Left ventricle myocardium inferior (tissue), 1 donor: ENCODE results near the gene PIAS1. TPM values are rescaled to one million over a fixed set of nuclear protein-coding genes. Genes with fewer than 3 reads are reported as not detected.
A peak's percentile ranks its signal among the peaks of the same experiment; 100 is the strongest.

Source experiments
- DNase-seq: peaks from one replicate; pipeline ENCODE4 v3.0.0-alpha.2; 2020
- H3K27ac ChIP-seq: fragments of 200-600 bp; replicated peaks from 2 replicates; pipeline ENCODE4 v1.8.0; 2021
- H3K27me3 ChIP-seq: fragments of 200-600 bp; 2 replicates; pipeline ENCODE4 v1.8.0; 2021; ENCODE audit warnings: low read depth
- H3K36me3 ChIP-seq: fragments of 200-600 bp; 2 replicates; pipeline ENCODE4 v1.8.0; 2021
- H3K4me1 ChIP-seq: fragments of 200-600 bp; 2 replicates; pipeline ENCODE4 v1.8.0; 2021
- H3K4me3 ChIP-seq: fragments of 200-600 bp; 2 replicates; pipeline ENCODE4 v1.8.0; 2021; ENCODE audit warnings: mild to moderate bottlenecking, moderate library complexity
- H3K9me3 ChIP-seq: fragments of 200-600 bp; replicated peaks from 2 replicates; pipeline ENCODE4 v1.8.0; 2021
- intact Hi-C: fragments of 100-400 bp; cut with micrococcal nuclease; formaldehyde crosslinking; loops from one replicate; pipeline ENCODE4 v1.11.0; 2022
- total RNA-seq: library from RNA; stranded (reverse); fragmentation: NEBNext Ultra II Directional; extraction: Animal tissue kit (Norgen Biotek cat#: 25700); gene quantifications from one replicate; pipeline ENCODE4 v1.2.1, GENCODE V29; 2021
- TF ChIP-seq, protein P1 (sequence below): fragments of 200-600 bp; IDR thresholded peaks from 2 replicates; pipeline ENCODE4 v1.8.0; 2021; ENCODE audit warnings: antibody characterized with exemption, mild to moderate bottlenecking, borderline replicate concordance
- donor health status: DM: no; HTN: yes; CAD: no; lungs with severe emphysema.

PIAS1 gene
- total RNA-seq, 1 donor from 2014 or later = 29.9 TPM

DNA sequence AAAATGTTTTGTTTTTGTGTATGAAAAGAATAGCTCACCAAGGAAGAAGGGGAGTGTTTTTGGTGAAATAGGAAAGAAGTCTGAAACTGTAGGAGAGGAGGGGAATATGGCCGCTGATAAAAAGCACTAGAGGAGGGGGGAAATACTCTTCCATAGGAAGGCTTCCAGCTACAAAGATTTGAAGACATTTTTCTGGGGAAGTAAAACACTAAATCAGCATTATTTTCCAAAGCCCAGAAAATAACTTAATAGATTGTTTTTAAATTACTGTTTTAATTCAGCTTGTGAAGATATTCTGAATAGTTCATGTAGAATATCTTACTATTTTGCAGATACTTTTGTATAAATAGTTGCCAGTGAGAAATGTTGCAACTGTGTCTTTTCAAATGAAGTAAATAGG, 96.1 kb downstream of the PIAS1 start:
- H3K4me3 ChIP-seq = no peak overlapping the region
- H3K36me3 ChIP-seq = peaks cover 33% of the 10 kb centered on the region
- TF ChIP-seq, protein P1, sequence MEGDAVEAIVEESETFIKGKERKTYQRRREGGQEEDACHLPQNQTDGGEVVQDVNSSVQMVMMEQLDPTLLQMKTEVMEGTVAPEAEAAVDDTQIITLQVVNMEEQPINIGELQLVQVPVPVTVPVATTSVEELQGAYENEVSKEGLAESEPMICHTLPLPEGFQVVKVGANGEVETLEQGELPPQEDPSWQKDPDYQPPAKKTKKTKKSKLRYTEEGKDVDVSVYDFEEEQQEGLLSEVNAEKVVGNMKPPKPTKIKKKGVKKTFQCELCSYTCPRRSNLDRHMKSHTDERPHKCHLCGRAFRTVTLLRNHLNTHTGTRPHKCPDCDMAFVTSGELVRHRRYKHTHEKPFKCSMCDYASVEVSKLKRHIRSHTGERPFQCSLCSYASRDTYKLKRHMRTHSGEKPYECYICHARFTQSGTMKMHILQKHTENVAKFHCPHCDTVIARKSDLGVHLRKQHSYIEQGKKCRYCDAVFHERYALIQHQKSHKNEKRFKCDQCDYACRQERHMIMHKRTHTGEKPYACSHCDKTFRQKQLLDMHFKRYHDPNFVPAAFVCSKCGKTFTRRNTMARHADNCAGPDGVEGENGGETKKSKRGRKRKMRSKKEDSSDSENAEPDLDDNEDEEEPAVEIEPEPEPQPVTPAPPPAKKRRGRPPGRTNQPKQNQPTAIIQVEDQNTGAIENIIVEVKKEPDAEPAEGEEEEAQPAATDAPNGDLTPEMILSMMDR = no peak
- intact Hi-C loops = no loop called here
- no peaks in the 10 kb centered on the region for H3K27me3 ChIP-seq
- no peak for DNase-seq
- H3K9me3 ChIP-seq = no peaks in the 10 kb centered on the region
- H3K4me1 ChIP-seq = peaks cover 11% of the 10 kb centered on the region
- no peak overlapping the region for H3K27ac ChIP-seq

DNA sequence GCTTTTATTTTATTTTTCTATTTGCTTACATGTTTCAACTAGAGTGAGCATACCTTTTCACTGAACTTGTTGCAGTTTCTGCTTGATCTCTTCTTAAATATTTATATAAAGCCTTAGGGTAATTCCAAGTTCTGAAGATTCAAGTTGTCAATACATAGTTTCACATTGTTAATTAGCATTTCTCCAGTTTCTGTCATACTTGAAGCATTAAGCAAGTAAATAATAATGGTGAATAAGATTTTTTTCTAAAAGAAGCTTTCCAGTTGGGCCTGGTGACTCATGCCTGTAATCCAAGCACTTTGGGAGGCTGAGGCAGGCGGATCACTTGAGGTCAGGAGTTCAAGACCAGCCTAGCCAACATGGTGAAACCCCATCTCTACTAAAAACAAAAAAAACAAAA, 97.2 kb downstream of the PIAS1 start:
- no peak overlapping the region for H3K27ac ChIP-seq
- H3K9me3 ChIP-seq = no peaks in the 10 kb centered on the region
- peaks cover 27% of the 10 kb centered on the region for H3K36me3 ChIP-seq
- H3K4me3 ChIP-seq = no peak overlapping the region
- TF ChIP-seq, protein P1 = no peak
- H3K27me3 ChIP-seq = no peaks in the 10 kb centered on the region
- no peak for DNase-seq
- H3K4me1 ChIP-seq = peaks cover 11% of the 10 kb centered on the region
- intact Hi-C loops = no loop called here

- Histone ChIP-seq H3K9me3 (no peaks in the 10 kb centered on the region), H3K4me3 (no peak overlapping the region), H3K27me3 (no peaks in the 10 kb centered on the region), H3K27ac (no peak overlapping the region), H3K4me1 (peaks cover 11% of the 10 kb centered on the region), H3K36me3 (peaks cover 16% of the 10 kb centered on the region)
- intact Hi-C loops = no loop called here
- no peak for DNase-seq
- TF ChIP-seq, protein P1 = no peak
Observed at GRCh38 chr15:68152342-68152741, 98.2 kb downstream of the PIAS1 start.

- TF ChIP-seq, protein P1 = peak; percentile 85
- DNase-seq = no peak
- peaks cover 20% of the 10 kb centered on the region for H3K36me3 ChIP-seq
- peaks cover 19% of the 10 kb centered on the region for H3K4me1 ChIP-seq
- no peaks in the 10 kb centered on the region for H3K9me3 ChIP-seq
- H3K27ac ChIP-seq = peak overlapping the region; percentile 25
- H3K4me3 ChIP-seq = no peak overlapping the region
- no peaks in the 10 kb centered on the region for H3K27me3 ChIP-seq
- intact Hi-C loops = loop anchor here (2.0 kb wide), 1 partner anchor 292 kb away; no protein-coding TSS in a partner anchor
Observed at GRCh38 chr15:68154923-68155559, 100.9 kb downstream of the PIAS1 start.

GRCh38 chr15:68157074-68157473, 103.0 kb downstream of the PIAS1 start:
- no peak overlapping the region for H3K4me3 ChIP-seq
- H3K27ac ChIP-seq = no peak overlapping the region
- intact Hi-C loops = no loop called here
- peaks cover 19% of the 10 kb centered on the region for H3K4me1 ChIP-seq
- TF ChIP-seq, protein P1 = no peak
- H3K9me3 ChIP-seq = no peaks in the 10 kb centered on the region
- peaks cover 34% of the 10 kb centered on the region for H3K36me3 ChIP-seq
- DNase-seq = no peak
- H3K27me3 ChIP-seq = no peaks in the 10 kb centered on the region
